OCI-LY3 (cell line): ENCODE measurements around the gene LAMB3.

Experiments
- H2AFZ ChIP-seq: fragments of 200-600, 300-600 bp; shearing (Covaris generic); 2 replicates; pipeline ENCODE4 v1.6.0; 2014; ENCODE audit warnings: antibody characterized with exemption, low read depth, low read length
- H3K27ac ChIP-seq: fragments of 200-600, 300-600 bp; sonication (generic); 2 replicates; pipeline ENCODE4 v1.5.1; 2014; ENCODE audit warnings: mild to moderate bottlenecking, low read length, moderate library complexity, mixed read lengths
- H3K27me3 ChIP-seq: fragments of 200-600, 300-600 bp; sonication (generic); 2 replicates; pipeline ENCODE4 v1.6.1; 2014; ENCODE audit warnings: low read depth, low read length, mixed read lengths
- H3K36me3 ChIP-seq: fragments of 200-600, 300-600 bp; sonication (generic); replicated peaks from 2 replicates; pipeline ENCODE3; 2014; ENCODE audit warnings: low read depth, low read length, mixed read lengths
- H3K4me1 ChIP-seq: fragments of 300-600, 200-600 bp; sonication (generic); 2 replicates; pipeline ENCODE4 v1.6.1; 2014; ENCODE audit warnings: low read length, mixed read lengths
- H3K4me2 ChIP-seq: fragments of 200-600, 300-600 bp; sonication (generic); 2 replicates; pipeline ENCODE4 v1.6.1; 2014; ENCODE audit warnings: low read length, mixed read lengths
- H3K4me3 ChIP-seq: fragments of 300-600, 200-600 bp; sonication (generic); 2 replicates; pipeline ENCODE4 v1.5.1; 2014; ENCODE audit warnings: antibody characterized with exemption, mild to moderate bottlenecking, low read length, moderate library complexity
- H3K79me2 ChIP-seq: fragments of 300-600, 200-600 bp; shearing (Covaris generic); 2 replicates; pipeline ENCODE4 v1.6.1; 2014; ENCODE audit warnings: mild to moderate bottlenecking, low read length, mixed read lengths
- H3K9ac ChIP-seq: fragments of 300-600, 200-600 bp; shearing (Covaris generic); 2 replicates; pipeline ENCODE4 v1.6.0; 2014; ENCODE audit warnings: mild to moderate bottlenecking, low read length, moderate library complexity
- H3K9me3 ChIP-seq: fragments of 200-600, 300-600 bp; shearing (Covaris generic); 2 replicates; pipeline ENCODE4 v1.6.1; 2014; ENCODE audit warnings: low read length, mixed read lengths; ENCODE audit not compliant: insufficient read depth
- H4K20me1 ChIP-seq: fragments of 200-600, 300-600 bp; sonication (generic); 2 replicates; pipeline ENCODE4 v1.6.1; 2016; ENCODE audit warnings: low read length, mixed read lengths; ENCODE audit not compliant: insufficient read depth
- EZH2phosphoT487 ChIP-seq: fragments of 200-600 bp; shearing (Covaris generic); IDR thresholded peaks from 2 replicates; pipeline ENCODE4 v1.6.1; 2018; ENCODE audit warnings: antibody characterized with exemption, mixed run types, low read depth
- TF ChIP-seq, protein P1 (sequence below): fragments of 200-600, 300-600 bp; sonication (generic); IDR thresholded peaks from 2 replicates; pipeline ENCODE4 v1.5.1; 2014; ENCODE audit warnings: antibody characterized with exemption, low read length, low read depth

Gene LAMB3

GRCh38 chr1:209614906-209615305 is 37.3 kb downstream of the LAMB3 start:
- Histone ChIP-seq H3K9ac (no peak overlapping the region), H3K27ac (no peak overlapping the region)

DNA sequence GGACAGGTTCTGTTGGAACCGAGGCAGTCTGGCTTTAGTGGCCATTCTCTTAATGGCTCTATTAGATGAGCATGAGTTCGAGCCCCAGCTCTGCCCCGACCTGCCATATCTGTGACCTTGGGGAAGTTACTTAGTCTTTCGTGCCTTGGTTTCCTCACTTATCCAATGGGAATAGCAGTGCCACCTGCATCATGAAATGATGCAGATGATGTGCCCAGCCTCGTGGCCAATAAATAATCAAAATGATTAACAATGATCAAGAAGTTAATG is 38.1 kb downstream of the LAMB3 start:
- no peaks in the 10 kb centered on the region for H3K9me3 ChIP-seq
- H3K4me2 ChIP-seq = no peak overlapping the region
- no peaks in the 10 kb centered on the region for H4K20me1 ChIP-seq
- TF ChIP-seq, protein P1, sequence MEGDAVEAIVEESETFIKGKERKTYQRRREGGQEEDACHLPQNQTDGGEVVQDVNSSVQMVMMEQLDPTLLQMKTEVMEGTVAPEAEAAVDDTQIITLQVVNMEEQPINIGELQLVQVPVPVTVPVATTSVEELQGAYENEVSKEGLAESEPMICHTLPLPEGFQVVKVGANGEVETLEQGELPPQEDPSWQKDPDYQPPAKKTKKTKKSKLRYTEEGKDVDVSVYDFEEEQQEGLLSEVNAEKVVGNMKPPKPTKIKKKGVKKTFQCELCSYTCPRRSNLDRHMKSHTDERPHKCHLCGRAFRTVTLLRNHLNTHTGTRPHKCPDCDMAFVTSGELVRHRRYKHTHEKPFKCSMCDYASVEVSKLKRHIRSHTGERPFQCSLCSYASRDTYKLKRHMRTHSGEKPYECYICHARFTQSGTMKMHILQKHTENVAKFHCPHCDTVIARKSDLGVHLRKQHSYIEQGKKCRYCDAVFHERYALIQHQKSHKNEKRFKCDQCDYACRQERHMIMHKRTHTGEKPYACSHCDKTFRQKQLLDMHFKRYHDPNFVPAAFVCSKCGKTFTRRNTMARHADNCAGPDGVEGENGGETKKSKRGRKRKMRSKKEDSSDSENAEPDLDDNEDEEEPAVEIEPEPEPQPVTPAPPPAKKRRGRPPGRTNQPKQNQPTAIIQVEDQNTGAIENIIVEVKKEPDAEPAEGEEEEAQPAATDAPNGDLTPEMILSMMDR = no peak
- TF ChIP-seq EZH2phosphoT487 = no peak
- no peaks in the 10 kb centered on the region for H3K4me1 ChIP-seq
- H3K36me3 ChIP-seq = no peaks in the 10 kb centered on the region
- no peak overlapping the region for H3K4me3 ChIP-seq
- no peaks in the 10 kb centered on the region for H3K79me2 ChIP-seq
- H3K27ac ChIP-seq = no peak overlapping the region
- H3K27me3 ChIP-seq = peaks cover 32% of the 10 kb centered on the region
- H3K9ac ChIP-seq = no peak overlapping the region
- no peak overlapping the region for H2AFZ ChIP-seq

More at GRCh38 chr1:209614906-209615305, 37.3 kb downstream of the LAMB3 start:
- Histone ChIP-seq H3K4me2 (no peak overlapping the region), H4K20me1 (no peaks in the 10 kb centered on the region), H3K79me2 (no peaks in the 10 kb centered on the region), H2AFZ (no peak overlapping the region), H3K36me3 (no peaks in the 10 kb centered on the region), H3K27me3 (peaks cover 32% of the 10 kb centered on the region), H3K9me3 (no peaks in the 10 kb centered on the region), H3K4me3 (no peak overlapping the region), H3K4me1 (no peaks in the 10 kb centered on the region)
- TF ChIP-seq, protein P1 = no peak
- no peak for TF ChIP-seq EZH2phosphoT487

DNA sequence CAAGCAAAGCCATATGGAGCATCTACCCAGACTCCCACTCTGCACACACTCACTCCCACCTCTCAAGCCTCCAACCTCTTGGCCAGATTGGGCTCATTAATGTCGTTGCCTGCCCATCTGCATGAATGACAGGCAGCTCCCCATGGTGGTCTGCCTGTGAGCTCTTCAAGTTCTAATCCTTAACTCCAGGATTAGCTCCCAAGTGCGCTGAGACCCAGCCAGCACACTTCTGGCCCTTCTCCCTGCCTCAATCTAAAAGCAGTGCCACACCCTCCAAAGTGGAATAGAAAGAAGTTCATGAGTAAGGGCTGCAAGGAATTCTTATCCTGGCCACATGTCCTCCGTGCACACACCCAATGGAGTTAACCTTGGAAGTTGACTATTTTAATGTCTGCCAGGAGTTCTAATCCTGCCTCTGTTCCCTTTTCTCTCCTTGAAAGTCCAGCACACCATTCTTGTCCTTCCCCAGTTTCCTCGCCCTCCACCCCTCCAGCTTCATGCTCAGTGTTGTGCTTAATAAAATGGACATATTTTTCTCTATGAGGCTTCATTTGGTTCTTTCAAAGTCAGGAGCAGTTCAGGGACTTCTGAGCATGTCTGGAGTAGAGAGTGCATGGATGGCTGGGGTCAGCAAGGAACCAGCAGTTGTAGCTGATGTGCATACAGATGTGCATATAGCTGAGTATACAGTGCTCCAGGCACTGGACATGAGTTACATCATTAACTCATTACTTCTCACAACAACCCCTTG is 38.6 kb downstream of the LAMB3 start:
- no peak overlapping the region for H3K4me2 ChIP-seq
- H3K36me3 ChIP-seq = no peaks in the 10 kb centered on the region
- no peak overlapping the region for H3K4me3 ChIP-seq
- H3K27ac ChIP-seq = no peak overlapping the region
- H3K27me3 ChIP-seq = peaks cover 32% of the 10 kb centered on the region
- no peak overlapping the region for H2AFZ ChIP-seq
- no peaks in the 10 kb centered on the region for H3K79me2 ChIP-seq
- no peaks in the 10 kb centered on the region for H3K4me1 ChIP-seq
- TF ChIP-seq, protein P1 = no peak
- TF ChIP-seq EZH2phosphoT487 = no peak
- no peaks in the 10 kb centered on the region for H3K9me3 ChIP-seq
- H4K20me1 ChIP-seq = no peaks in the 10 kb centered on the region
- no peak overlapping the region for H3K9ac ChIP-seq

GRCh38 chr1:209612646-209613399 is 39.4 kb downstream of the LAMB3 start:
- no peak overlapping the region for H3K4me2 ChIP-seq
- H3K36me3 ChIP-seq = no peaks in the 10 kb centered on the region
- H4K20me1 ChIP-seq = no peaks in the 10 kb centered on the region
- peaks cover 32% of the 10 kb centered on the region for H3K27me3 ChIP-seq
- no peaks in the 10 kb centered on the region for H3K79me2 ChIP-seq
- TF ChIP-seq, protein P1 = no peak
- TF ChIP-seq EZH2phosphoT487 = no peak
- H2AFZ ChIP-seq = no peak overlapping the region
- no peak overlapping the region for H3K9ac ChIP-seq
- no peak overlapping the region for H3K4me3 ChIP-seq
- H3K27ac ChIP-seq = no peak overlapping the region
- peaks cover 4% of the 10 kb centered on the region for H3K4me1 ChIP-seq
- no peaks in the 10 kb centered on the region for H3K9me3 ChIP-seq
